NCI-H1694 (cell line): ENCODE results near the gene NUDCD3.

ENCODE experiments used
- DNase-seq: peaks from one replicate; lab custom pipeline; 2025; lab: John Stamatoyannopoulos, UW

Gene NUDCD3

DNA sequence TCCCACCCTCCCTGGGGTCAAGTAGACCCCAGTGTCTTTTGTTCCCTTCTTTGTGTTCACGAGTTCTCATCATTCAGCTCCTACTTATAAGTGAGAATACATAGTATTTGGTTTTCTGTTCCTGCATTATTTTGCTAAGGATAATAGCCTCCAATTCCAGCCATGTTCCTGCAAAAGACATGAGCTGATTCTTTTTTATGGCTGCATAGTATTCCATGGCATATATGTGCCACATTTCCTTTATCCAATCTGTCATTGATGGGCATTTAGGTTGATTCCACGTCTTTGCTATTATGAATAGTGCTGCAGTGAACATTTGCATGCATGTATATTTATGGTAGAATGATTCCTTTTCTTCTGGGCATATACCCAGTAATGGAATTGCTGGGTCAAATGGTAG lies 136.8 kb downstream of the NUDCD3 start:
- DNase-seq, result no peak

DNA sequence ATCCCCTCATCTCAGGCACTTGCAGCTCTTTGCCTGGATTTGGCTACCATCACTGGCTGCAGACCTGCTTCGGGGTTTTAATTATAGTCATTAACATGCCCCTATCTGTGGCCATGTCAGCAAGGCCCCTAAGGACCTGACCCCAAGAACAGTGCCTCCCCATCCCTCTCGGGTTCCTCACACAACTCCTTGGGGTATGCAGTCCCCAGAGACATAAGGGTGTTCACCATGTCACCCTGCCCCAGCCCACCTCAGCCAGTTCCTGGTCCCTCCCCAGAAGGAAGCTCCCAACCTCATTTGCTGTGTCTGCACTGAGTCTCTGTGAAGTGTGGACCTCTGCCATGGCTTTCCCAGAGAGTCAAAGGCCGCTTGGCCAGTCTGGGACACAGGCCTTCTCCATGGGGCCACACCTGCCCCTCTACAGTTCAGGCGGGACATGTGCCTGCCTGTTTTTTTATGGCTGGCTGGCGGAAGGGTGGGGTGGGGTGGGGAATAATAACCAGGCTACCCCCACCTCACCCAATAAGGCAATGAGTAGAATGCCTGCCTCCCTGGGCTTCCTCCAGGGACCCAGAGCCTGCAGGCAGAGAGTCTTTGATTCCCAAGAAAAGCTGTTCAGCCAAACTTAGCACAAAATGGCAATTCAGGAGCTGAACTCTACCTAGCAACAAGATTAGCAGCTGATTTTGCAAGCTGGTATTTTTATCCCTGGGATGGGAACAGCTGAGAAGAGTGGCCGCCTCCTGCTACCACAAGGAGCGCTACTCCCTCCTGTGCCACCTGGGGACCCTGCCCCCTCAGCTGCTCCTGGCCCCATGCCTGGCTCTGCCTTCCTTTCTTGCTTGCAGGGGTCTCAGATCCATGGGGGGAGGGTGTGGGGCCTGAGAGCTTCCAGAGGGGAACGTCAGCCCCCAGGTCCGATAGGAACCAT lies 141.3 kb downstream of the NUDCD3 start:
- no peak for DNase-seq

DNA sequence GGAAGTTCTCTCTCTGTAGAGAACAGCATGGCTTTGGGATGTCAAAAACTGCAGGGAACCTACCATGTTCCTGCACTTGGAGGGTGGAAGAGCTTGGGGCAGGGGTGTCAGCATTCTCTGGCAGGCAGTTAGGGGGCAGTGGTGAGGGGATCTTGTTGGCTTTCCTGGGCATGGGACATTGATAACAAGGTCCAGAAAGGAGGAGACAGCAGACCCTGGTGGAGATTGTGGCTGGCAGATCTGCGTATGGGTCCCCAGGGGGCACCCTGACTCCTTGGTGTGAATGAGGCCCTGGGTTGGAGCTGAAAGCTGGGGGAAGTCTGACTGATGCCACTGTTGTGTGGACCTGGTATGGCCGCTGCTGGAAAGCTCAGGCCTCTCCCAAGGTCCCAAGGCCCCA lies 142.2 kb downstream of the NUDCD3 start:
- no peak for DNase-seq

DNA sequence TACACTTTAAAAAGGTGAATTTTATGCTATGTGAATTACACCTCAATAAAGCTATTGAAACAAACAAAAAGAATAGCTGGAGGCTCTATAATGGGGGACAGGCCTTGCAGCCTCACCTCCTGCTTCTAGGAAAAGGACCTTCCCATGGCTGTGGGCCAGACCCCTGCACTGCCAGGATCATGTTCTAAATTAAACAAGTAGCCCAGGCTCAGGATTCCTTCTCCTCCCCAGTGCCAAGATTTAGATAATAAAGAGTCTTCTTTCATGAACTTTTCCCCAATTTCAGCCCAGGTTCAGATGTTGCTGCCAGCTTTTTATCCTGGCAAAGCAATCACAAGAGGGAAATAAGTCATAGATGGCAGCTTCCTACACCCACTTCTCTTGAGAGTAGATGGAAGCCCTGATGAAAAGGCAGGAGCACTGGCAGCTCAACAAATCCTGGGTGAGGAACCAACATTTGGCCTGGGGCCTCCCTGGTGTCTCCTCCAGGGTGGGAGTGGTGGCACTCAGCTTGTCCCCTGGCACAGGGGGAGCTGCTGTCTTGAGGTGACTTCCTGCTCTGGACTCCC lies 142.8 kb downstream of the NUDCD3 start:
- DNase-seq, result no peak

DNA sequence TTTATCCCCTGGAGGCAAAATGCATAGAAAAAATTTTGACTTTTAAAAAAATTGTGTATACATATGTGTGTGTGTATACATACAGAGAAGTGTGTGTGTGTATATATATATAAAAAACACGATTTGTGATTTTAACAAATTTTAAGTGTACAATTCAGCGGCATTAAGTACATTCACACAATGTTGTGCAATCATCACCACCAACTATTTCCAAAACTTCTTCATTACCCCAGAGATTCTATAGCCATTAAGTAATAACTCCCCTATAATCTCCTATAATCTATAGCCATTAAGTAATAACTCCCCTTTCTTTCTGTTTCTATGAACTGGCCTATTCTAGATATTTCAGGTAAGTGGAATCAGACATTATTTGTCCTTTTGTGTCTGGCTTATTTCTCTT lies 144.4 kb downstream of the NUDCD3 start:
- DNase-seq, result no peak

DNA sequence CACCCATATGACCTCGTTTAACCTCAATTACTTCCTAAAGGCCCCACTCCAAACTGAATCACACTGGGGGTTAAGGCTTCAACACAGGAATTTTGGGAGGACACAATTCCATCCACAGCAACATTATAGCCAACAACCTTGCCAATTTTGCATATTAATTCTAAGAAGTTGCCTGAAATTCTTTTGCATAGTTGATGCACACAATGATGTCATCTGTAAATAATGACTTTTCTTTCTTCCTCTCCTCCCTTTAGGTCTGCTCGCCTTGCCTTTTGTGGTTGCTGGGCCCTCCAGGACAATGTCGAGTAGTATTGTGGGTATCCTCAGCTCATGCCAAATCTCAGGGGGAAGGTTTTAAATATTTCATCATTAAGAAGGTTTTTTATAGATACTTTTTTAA lies 149.1 kb downstream of the NUDCD3 start:
- DNase-seq, result no peak

DNA sequence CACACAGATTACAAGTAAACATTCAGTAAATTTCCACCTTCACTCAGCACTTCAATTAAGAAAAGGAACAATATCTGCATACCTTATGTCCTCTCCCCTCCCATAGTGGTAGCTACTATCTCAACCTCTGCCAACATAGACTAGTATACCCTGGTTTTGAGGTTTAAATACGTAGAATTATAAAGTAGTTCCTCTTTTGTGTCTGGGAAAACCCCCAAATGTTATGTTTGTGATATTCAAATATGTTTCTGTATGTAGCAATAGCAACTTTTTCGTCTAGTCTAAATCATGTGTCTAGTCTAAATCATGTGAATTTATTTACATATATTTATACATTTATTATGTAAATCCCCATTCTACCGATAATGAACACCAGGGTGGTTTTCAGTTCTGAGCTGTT lies 151.9 kb downstream of the NUDCD3 start:
- DNase-seq, result no peak

DNA sequence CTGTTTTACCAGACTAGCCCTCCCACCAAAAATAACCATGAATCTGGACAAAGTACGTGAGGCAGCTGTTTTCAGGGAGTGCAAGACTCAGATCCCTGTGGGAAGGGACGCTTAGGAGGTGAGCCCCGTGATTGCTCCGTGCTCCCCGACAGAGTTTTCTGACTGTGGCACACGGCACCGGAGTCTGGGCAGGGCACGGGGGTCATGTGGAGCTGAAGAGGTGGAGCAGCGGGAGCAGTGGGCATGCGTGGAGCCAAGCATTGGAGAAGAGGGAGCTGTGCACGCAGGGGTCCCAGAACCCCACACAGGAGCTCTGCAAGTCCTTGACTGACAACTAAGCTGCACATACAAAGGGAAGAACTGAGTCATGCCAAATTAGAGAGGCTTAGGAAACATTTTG lies 154.0 kb downstream of the NUDCD3 start:
- DNase-seq, result no peak

DNA sequence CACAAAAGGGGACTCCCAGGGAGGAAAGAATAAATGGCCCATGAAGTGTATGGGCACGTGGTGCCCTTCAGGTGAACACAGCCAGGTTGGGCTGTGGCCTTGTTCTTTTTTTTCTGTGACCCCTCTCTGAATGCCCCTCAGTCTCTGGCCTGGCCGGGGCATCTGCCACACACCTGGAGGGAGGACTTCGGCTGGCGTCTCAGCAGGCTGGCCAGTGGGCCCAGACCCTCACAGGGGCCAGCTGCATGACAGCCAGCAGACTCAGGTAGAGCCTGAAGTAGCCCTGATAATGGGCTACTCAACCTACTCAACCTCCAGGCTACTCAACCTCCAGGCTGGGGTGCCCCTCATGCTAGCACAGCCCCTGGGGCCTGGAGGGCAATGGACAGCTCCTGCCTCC lies 155.3 kb downstream of the NUDCD3 start:
- DNase-seq, result no peak

DNA sequence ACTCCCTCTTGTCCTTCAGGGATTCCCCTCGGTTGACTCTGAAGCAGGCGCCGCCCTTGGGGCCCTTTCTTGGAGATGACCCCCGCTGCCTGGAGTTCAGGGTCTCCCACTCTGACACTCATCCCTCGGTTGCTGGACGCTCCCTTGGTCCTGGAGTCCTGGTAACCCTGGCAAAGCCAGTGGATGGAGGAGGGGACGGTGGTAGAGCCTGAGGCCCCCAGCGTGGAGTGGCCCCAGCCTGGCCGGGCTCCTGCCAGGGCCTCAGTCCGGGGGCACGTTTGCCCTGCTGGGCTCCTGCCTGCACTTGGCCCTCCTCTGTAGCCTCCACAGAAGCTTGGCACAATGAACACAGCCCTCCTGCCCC lies 155.7 kb downstream of the NUDCD3 start:
- no peak for DNase-seq

DNA sequence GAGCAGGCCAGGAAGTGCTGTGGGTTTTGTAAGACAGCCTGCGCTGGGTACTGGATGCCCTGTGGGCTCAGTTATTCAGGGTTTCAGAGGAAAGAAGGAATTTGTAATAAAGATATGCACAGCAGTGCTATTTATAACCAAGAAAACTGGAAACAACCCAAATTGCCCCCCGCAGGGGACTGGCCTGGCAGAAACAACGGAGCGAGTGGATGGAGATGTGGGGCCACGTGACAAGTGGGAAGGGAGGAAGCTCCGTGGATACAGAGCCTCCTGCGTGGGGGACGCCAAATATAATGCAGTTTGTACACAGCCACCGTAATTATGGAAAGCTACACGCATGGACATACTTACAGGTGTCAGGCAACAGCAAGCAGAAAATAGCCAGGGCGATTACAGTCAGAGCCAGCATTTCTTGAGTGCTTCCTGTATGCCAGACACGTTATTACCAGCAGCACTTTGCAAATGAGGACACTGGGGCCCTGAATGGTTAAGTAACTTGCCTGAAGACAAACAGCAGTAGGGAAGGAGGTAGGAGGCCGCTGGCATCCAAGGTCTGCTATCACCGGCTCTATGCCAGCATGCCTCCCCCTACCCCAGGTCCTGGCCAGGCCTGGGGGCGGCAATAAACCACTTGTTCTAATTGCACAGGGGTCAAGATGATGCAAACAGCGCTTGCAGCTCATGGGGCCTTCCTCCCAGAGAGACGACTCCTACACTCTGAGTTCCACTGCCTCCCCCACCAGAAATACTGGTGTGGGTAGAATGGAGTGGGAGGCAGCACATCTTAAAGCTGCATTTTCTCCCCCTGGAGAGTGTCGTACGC lies 156.3 kb downstream of the NUDCD3 start:
- no peak for DNase-seq

DNA sequence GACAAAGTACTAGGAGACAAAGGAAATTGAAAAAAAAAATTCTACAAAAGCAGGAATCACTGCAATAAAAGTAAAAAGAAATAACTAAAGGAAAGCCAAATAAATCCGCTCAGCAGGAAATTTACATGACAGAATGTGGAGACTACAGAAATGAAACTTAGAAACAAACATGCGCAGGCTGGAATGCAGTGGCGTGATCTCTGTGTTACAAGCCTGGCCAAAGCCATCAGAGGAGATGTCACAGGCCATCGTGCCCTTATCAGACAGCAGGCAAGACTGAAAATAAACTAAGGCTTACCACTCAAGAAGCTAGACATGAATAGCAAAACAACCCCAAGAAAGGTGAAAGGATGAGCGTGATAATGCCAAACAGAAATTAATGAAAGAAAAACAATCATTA lies 158.8 kb downstream of the NUDCD3 start:
- no peak for DNase-seq

DNA sequence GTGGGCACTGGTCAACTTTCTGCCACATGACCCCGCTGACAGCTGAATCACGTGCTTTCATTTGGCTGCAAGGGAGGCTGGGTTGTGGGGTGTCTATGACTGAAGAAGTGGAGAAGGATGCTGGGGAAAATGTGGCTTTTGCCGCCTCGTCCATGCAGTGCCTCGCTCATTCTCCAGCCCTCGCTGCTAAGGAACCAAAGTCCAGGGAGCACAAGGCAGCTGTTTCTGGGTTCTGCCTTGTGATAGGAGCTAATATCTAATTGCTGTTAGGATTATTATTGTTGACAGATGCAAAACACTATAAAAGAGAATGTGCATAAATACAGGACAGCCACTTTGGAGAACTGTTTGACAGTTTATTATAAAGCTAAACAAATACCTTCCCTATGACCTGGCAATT lies 160.1 kb downstream of the NUDCD3 start:
- no peak for DNase-seq

DNA sequence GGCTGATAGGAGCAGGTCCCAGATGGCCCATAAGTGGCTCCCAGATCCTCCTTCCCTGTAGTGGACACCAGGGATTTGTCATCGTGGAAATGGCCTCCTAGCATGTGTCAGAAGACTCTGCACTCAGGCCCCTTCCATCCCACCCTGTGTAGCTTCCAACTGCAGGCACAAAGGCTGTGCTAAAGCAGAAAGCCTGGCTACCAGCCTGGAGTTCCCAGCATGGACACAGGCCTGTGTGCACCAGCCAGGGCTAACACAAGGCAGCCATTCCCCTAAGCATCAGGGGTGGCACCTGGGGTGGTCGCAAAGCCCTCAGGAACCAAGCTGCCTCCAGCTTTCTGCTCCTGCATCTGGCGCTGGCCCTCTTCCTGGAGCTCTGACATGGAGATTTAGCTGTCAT lies 160.6 kb downstream of the NUDCD3 start:
- DNase-seq, result no peak
